ENCODE measurements around the gene RANBP17. TPM values are rescaled to one million over a fixed set of nuclear protein-coding genes. Genes with fewer than 3 reads are reported as not detected.
A peak's percentile ranks its signal among the peaks of the same experiment; 100 is the strongest.

RANBP17 gene
- total RNA-seq, 4 donors from 2014 or later = 10.2 to 13.8 (median 10.9) TPM

DNA sequence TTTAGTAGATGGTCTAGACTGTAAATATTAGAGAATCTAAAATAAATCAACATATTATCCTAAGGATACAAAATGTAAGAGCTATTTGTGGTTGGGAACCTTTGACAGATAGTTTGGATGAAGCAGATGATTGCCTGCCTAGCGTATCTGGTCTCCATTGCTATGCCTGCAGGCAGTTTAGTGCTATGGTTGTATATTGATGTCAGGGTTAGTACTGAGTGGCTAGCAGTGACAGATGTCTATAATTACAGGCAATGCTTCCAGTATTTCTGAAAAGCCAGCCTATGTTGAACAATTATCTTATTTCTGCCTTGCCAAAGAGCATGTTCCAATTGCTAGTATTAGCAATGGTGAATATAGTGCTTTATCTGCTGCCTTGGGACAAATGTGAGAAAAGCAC lies 296.0 kb downstream of the RANBP17 start:
- no peaks in the 10 kb centered on the region for H3K27me3 ChIP-seq
- H3K27ac ChIP-seq = no peak overlapping the region
- H3K4me3 ChIP-seq = no peak overlapping the region
- intact Hi-C loops (cut with DNase I; ENCODE audit: low total_unique reads) (no loop called here), in situ Hi-C loops (cut with MboI; ENCODE audit: low pct_ligation_motif_present in 1 of 4, low pct_unique_long_range_greater_than_20kb in 1 of 4, low sequenced_read_pairs in 3 of 4) (no loop called here)
- WGBS, 2 donors (ENCODE audit: low coverage in 1 of 2) = 89% methylated on average over 1 of the region's 1 CpG
- no peaks in the 10 kb centered on the region for H3K9me3 ChIP-seq
- DNase-seq = no peak
- TF ChIP-seq POLR2AphosphoS5 (IDR thresholded peaks at IDR 0.05) (no peak), POLR2A (IDR thresholded peaks at IDR 0.05) (no peak), EP300 (IDR thresholded peaks at IDR 0.05; ENCODE audit: low read depth) (no peak)
- TF ChIP-seq, protein P1, sequence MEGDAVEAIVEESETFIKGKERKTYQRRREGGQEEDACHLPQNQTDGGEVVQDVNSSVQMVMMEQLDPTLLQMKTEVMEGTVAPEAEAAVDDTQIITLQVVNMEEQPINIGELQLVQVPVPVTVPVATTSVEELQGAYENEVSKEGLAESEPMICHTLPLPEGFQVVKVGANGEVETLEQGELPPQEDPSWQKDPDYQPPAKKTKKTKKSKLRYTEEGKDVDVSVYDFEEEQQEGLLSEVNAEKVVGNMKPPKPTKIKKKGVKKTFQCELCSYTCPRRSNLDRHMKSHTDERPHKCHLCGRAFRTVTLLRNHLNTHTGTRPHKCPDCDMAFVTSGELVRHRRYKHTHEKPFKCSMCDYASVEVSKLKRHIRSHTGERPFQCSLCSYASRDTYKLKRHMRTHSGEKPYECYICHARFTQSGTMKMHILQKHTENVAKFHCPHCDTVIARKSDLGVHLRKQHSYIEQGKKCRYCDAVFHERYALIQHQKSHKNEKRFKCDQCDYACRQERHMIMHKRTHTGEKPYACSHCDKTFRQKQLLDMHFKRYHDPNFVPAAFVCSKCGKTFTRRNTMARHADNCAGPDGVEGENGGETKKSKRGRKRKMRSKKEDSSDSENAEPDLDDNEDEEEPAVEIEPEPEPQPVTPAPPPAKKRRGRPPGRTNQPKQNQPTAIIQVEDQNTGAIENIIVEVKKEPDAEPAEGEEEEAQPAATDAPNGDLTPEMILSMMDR (IDR thresholded peaks at IDR 0.05) = no peak
- no peaks in the 10 kb centered on the region for H3K4me1 ChIP-seq
- no peaks in the 10 kb centered on the region for H3K36me3 ChIP-seq

GRCh38 chr5:171158581-171158980 lies 296.8 kb downstream of the RANBP17 start:
- Histone ChIP-seq H3K9me3 (no peaks in the 10 kb centered on the region), H3K36me3 (no peaks in the 10 kb centered on the region), H3K27ac (no peak overlapping the region), H3K4me3 (no peak overlapping the region), H3K4me1 (no peaks in the 10 kb centered on the region), H3K27me3 (no peaks in the 10 kb centered on the region)
- 89% methylated on average over 1 of the region's 1 CpG; no CpG with 5 or more reads in 1 of the 2 donors for WGBS, 2 donors (ENCODE audit: low coverage in 1 of 2)
- no peak for TF ChIP-seq POLR2A (IDR thresholded peaks at IDR 0.05)
- TF ChIP-seq EP300 (IDR thresholded peaks at IDR 0.05; ENCODE audit: low read depth) = no peak
- in situ Hi-C loops (cut with MboI; ENCODE audit: low pct_ligation_motif_present in 1 of 4, low pct_unique_long_range_greater_than_20kb in 1 of 4, low sequenced_read_pairs in 3 of 4) = no loop called here
- intact Hi-C loops (cut with DNase I; ENCODE audit: low total_unique reads) = no loop called here
- no peak for DNase-seq

DNA sequence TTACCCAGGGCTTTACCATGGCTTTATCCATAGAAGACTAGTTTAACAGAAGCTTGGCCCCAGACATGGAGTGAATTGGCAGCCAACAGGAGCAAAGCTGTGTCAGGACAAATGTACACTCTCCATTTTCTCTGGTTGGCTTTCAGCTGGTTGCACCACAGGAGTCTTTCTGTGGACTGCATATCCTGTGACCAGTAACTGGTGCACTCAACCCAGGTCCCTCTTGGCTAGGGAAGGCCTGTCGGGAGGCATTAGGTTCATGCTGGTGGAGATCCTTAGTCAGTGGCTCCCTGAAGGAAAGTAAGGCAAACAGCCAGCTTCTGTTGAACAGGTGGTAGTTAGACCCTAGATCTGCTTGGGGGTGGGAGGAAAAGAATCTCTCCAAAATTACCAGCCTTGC lies 300.3 kb downstream of the RANBP17 start:
- Histone ChIP-seq H3K27ac (no peak overlapping the region), H3K4me3 (no peak overlapping the region), H3K4me1 (no peaks in the 10 kb centered on the region), H3K36me3 (no peaks in the 10 kb centered on the region), H3K27me3 (no peaks in the 10 kb centered on the region), H3K9me3 (no peaks in the 10 kb centered on the region)
- TF ChIP-seq, protein P1 (IDR thresholded peaks at IDR 0.05) = no peak
- no peak for TF ChIP-seq POLR2AphosphoS5 (IDR thresholded peaks at IDR 0.05)
- TF ChIP-seq EP300 (IDR thresholded peaks at IDR 0.05; ENCODE audit: low read depth) = no peak
- TF ChIP-seq POLR2A (IDR thresholded peaks at IDR 0.05) = no peak
- whole genome bisulfite sequencing, 2 donors (ENCODE audit: low coverage in 1 of 2) = 86% methylated on average over 1 of the region's 1 CpG; no CpG with 5 or more reads in 1 of the 2 donors
- intact Hi-C loops (cut with DNase I; ENCODE audit: low total_unique reads) = no loop called here
- no peak for DNase-seq
- in situ Hi-C loops (cut with MboI; ENCODE audit: low pct_ligation_motif_present in 1 of 4, low pct_unique_long_range_greater_than_20kb in 1 of 4, low sequenced_read_pairs in 3 of 4) = no loop called here

- in situ Hi-C loops (cut with MboI; ENCODE audit: low pct_ligation_motif_present in 1 of 4, low pct_unique_long_range_greater_than_20kb in 1 of 4, low sequenced_read_pairs in 3 of 4) = no loop called here
- TF ChIP-seq, protein P1 (IDR thresholded peaks at IDR 0.05) = peak in 1 of 5 experiments; percentile 3
- no peak for TF ChIP-seq POLR2AphosphoS5 (IDR thresholded peaks at IDR 0.05)
- H3K27ac ChIP-seq = no peak overlapping the region
- no peaks in the 10 kb centered on the region for H3K27me3 ChIP-seq
- no peak for DNase-seq
- intact Hi-C loops (cut with DNase I; ENCODE audit: low total_unique reads) = no loop called here
- no peaks in the 10 kb centered on the region for H3K4me1 ChIP-seq
- H3K36me3 ChIP-seq = no peaks in the 10 kb centered on the region
- WGBS, 2 donors (ENCODE audit: low coverage in 1 of 2) = 88% methylated on average over 1 of the region's 1 CpG; no CpG with 5 or more reads in 1 of the 2 donors
- no peaks in the 10 kb centered on the region for H3K9me3 ChIP-seq
- no peak overlapping the region for H3K4me3 ChIP-seq
Observed at GRCh38 chr5:171162596-171162995, 300.8 kb downstream of the RANBP17 start.

DNA sequence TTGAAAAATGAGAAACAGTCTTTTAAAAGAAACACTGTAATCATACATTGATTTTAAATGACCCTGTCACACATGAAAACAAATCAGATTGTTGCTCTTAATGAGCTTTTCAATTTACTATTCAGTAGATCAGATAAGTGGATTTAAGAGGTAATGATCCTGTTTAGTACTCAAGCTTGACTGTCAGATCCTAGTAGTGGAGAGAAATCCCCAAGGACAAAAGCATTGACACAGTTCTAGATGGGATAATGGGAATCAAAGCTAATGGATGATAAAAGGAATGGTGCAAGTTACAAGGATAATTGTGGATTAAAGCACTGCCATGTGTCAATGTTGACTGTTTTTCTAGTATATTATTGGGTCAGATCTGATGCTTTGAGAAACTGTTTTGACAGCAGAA lies 304.9 kb downstream of the RANBP17 start:
- no peak for DNase-seq
- intact Hi-C loops (cut with DNase I; ENCODE audit: low total_unique reads) (no loop called here), in situ Hi-C loops (cut with MboI; ENCODE audit: low pct_ligation_motif_present in 1 of 4, low pct_unique_long_range_greater_than_20kb in 1 of 4, low sequenced_read_pairs in 3 of 4) (no loop called here)

More for the DNA sequence above, 304.9 kb downstream of the RANBP17 start:
- Histone ChIP-seq H3K27ac (no peak overlapping the region), H3K27me3 (no peaks in the 10 kb centered on the region), H3K4me1 (no peaks in the 10 kb centered on the region), H3K4me3 (no peak overlapping the region), H3K9me3 (no peaks in the 10 kb centered on the region), H3K36me3 (no peaks in the 10 kb centered on the region)
- TF ChIP-seq, protein P1 (IDR thresholded peaks at IDR 0.05) = no peak
